GM19043 (cell line): ENCODE data around the gene BOLL.
"Not testable (repeated sequence)": the region's sequence is repeated elsewhere in the genome, so short reads cannot be mapped to it uniquely, and the experiment has no call there.

Experiments
- ATAC-seq: cut with Tn5 transposase; IDR thresholded peaks from one replicate; pipeline ENCODE4 v1.9.1; 2021; ENCODE audit warnings: low read depth; ENCODE audit not compliant: unreplicated experiment

Gene BOLL, protein sequence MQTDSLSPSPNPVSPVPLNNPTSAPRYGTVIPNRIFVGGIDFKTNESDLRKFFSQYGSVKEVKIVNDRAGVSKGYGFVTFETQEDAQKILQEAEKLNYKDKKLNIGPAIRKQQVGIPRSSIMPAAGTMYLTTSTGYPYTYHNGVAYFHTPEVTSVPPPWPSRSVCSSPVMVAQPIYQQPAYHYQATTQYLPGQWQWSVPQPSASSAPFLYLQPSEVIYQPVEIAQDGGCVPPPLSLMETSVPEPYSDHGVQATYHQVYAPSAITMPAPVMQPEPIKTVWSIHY

DNA sequence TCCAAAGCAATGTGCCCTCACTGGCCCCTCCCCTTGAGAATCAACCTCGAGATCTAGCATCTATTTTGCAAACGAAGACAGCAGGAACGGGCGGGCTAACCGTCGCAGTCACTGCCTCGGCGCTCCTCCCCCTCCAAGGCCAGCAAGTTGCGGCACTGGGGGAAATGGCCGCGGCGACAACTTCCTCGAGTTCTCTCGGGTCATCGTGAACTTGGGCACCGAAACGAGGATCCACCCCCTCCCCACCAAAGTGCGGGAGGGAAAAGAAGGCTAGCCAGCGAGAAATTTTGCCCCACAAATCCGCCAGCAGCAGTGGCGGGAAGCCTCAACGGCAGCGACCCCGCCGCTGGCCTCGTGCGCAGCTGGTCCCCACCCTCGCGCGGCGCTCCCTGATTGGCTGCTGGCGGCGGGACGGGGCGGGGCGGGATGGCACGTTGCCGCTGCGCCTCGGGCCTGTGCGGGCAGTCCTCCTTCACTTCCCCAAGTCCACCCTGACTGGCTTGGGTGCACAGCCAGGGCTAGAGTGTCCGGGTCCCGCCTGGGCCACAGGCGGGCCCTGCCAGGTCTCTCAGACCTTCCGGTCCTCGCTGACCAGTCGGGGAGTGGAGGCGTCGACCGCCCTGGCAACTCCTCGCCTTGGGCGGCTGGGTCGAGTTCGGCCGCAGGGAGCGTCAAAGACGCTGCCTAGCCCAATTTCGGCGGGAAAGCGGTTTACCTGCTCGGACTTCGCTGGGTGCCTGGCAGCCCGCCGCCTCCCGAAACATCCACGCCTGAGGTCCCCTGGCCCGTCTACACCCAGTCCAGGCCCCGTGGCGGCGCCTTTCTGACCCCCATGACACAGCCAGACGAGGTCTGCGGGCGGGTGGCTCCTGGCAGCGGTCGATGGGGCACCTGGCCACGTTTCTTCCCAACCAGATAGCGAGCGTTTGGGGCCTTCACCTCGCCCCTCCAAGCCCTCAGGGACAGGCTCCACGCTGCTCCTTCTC, at the start of gene BOLL:
BOLL (minus strand) TSS at position 364 of the 986 bp plus-strand sequence. CDS start 3,469 bp downstream, outside the sequence.
- no peak for ATAC-seq

DNA sequence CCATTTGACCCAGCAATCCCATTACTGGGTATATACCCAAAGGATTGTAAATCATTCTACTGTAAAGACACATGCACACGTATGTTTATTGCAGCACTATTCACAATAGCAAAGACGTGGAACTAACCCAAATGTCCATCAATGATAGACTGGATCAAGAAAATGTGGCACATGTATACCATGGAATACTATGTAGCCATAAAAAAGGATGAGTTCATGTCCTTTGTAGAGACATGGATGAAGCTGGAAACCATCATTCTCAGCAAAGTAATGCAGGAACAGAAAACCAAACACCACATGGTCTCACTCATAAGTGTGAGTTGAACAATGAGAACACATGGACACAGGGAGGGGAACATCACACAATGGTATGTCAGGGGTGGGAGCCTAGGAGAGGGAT, 49.7 kb upstream of the BOLL start:
- ATAC-seq: not testable (repeated sequence)

DNA sequence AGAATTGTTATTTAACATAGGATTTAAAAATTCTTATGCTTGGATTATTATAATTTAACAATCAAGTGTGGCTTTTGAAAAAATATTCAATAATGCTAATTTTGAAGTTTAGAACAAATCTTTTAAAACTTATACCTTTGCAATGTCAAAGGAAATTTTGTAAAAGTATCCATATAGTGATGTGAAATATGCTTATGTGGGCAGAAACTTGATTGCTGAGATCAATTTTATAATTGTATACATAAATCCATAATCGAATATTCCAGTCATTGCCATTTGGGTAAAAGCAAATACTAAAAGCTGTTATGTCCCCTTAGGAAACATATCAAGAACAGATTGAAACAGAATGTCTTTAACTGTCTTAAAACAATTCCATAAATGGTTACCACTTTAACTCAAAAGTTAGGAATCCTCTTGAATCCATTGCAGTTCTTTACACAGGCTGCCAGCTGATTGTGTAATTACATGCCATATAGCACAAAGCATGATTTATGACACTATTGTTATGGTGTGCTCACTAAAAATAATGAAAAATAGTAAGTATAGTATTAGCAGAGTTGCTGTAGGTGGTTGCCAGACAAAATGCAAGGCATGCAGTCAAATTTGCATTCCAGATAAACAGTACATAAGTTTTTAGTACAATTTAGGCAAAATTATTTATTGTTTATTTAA, 43.5 kb upstream of the BOLL start:
- no peak for ATAC-seq

DNA sequence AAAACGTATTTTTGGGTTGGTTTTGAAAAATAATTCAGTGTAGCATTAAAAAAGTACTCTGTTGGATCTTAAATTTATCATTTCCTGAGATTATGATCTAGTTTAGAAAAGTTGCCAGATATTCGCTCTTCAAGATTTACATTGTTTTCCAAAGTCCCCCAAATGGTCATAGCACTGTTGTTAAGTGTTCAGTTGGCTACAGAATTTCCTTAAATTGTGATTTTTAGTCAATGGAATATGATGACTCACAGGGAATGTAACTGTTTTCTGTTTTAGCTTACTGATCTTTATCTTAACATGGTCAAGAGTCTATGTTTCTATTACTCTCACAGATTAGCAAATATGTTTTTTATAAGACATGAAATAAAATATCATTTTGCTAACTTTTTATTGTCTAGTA, 42.5 kb upstream of the BOLL start:
- ATAC-seq: no peak

DNA sequence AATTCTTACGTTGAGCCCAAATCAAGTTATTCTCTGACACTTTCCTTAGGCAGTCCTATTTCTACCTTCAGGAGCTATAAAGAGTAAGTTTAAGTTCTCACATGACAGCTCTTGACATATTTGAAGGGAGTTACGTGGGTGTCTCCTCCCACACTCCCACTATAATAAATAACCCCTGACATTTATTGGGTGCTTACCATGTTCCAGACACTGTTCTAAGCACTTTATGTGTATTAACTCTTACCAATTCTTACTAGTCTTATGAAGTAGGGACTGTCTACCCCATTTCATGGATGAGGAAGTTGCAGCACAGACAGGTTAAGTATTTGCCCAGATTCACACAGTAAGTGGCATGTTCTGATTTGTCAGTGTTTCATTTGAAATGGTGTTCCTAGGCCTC, 37.2 kb upstream of the BOLL start:
- no peak for ATAC-seq

DNA sequence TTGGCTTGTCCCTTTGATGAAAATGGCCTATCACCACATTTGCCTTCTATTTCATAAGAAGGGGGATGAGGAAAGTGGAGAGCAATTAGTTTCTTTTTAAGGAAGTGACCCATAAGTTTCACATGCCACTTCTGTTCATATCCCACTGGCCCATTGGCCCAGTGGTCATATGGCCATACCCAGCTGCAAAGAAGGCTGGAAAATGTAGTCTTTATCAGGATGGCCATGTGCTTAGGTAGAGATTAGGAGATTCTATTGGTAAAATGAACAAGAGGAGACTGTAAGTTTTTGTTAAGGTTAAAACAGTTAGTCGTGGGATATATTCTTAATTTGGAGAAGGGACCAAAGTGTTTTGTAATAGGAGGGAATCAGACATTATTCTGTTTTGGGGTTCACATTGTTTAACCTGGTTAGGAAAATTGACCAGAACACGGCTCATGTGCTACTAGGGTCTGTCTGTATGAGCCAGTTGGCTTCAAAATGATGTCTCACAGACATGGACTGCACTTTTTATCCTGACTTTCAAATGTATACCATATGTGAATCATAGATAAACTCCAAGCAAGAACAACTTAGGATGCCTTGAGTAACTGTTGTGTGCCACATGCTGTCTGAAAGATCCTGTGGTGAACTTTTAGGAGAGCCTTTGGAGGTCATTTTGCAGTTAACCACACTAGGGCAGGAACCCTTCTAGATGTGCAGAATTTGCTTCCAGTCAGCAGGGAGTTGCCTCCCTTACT, 36.6 kb upstream of the BOLL start:
- ATAC-seq: no peak

DNA sequence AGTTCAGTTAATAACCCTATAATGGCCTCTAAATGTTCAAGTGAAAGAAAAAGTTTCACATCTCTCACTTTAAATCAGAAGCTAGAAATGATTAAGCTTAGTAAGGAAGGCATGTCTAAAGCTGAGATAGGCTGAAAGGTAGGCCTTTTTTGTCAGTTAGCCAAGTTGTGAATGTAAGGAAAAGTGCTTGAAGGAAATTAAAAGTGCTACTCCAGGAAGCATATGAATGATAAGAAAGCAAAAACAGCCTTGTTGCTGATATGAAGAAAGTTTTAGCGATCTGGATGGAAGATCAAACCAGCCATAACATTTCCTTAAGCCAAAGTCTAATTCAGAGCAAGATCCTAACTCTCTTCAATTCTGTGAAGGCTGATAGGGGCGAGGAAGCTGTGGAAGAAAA, 29.4 kb upstream of the BOLL start:
- no peak for ATAC-seq

DNA sequence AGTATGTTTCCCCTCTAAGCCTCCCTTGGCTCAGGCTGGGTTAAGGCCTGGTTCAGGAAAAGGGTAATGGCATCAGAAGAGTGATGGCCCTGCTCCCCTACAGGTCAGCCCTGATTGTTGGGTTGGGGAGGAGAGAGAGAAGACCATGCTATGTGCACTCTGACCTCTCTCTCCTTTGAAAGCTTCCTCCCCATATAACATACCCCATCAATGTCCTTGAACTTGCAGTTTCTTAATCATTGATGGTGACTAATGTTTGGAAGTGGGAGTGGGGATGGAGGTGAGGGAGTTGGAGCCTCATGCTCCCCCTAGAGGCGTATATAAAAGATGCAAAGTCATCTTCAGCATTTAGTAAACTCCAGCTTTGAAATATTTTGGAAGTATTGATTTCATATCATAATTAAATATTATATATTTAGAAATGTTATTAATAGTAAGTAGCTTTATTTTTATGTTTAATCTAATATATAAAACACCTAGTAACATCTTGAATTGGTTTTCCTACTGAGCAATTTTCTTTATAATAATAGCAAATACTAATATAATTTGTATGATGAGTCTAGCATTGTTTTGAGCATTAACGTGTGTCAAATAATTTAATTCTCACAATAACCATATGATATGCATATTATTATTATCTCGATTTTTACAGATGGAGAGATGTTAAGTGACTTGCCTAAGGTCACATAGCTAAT, 28.1 kb upstream of the BOLL start:
- no peak for ATAC-seq

DNA sequence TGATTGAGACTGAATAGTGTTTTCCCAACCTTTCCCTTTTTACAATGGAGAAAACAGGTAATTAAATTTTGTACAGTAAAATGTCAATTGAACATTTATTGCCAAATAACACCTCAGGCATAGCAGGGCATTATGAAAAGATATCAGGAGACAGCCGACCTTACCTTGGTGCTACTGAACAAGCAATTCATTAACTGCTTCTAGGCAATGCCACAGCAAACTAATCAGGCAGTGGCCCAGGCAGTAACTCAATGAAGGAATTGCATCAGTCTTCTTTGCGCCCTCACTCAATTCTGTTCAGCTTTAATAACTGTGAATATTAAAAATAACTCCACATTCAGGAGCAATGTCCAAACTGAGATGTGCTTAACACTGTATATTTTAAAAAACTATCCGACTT, 25.4 kb upstream of the BOLL start:
- no peak for ATAC-seq

DNA sequence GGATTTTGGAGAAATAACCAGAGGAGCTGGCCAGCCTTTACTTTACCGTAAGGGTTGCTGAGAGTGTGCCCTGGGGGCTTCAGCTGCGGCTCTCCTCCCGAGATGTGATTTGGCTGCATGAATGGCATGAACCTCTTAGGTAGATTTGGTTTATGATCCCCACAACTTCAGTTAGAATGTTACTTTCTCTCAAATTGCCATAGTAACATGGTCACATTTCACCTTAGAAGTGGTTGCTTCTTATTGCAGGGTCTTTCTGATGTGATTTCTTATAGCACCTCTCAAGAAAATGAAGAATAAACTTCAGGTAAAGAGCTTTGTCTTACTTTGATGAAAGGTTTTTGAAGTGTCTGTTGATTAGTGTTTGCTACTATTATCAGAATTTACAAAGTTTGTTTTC, 24.9 kb upstream of the BOLL start:
- no peak for ATAC-seq

DNA sequence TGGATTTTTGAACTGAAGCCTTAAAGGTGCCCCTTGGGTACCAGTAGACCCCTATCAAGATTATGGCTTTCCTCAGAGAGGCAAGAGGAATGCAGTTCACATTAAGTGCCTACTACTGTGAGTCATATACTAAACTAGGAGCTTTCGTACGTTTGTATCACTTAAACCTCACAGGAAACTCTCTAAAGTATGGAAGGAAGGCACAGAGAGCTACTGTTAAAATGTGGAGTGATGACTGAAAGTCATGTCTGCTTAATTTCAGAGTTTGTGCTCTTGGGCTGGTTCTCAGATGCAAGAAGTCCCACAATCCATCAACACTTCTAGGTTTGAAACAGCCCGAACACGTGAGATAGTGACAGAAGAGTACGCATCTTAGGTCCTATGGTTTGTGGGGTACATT, 23.9 kb upstream of the BOLL start:
- no peak for ATAC-seq

DNA sequence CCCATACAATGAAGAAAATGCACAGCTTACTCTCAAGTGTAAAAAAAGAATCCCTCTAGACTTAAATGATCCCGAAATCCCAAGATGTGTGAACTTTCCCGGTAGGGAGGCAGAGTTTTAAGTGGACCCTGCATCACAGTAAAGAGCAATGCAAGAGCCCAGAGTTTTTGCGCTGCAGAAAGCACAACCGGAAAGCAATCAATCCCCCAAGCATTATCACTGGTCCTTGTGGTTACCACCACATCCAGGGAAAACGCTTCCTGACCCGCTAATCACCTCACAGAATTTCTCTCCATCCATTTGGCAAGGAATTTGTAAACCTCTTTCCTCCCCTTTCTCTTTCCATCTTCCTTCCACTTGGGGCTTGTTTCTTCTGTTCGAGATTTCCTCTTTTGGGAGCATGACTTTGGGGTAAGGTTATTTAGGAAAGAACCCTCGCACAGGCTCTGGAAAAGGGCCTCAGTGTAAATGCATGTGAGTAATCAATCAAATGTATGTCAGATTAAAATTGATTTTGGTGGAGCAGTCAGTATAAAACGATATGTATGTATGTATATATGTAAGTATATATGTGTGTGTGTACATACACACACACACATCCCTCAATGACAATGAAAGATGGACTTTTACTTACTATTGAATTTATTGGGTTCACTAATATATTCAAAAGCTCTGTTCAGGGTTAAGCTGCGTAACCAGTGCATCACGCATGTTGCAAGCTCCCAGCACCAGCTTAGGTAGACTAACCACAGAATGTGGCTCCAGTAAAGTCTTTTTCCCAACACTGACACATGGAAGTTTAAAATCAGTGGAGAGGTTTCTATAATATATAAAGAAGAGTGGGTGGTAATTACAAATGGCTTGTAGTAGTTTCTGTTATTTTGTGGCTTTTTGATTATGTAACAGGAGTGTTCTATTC, 20.9 kb upstream of the BOLL start:
- no peak for ATAC-seq

DNA sequence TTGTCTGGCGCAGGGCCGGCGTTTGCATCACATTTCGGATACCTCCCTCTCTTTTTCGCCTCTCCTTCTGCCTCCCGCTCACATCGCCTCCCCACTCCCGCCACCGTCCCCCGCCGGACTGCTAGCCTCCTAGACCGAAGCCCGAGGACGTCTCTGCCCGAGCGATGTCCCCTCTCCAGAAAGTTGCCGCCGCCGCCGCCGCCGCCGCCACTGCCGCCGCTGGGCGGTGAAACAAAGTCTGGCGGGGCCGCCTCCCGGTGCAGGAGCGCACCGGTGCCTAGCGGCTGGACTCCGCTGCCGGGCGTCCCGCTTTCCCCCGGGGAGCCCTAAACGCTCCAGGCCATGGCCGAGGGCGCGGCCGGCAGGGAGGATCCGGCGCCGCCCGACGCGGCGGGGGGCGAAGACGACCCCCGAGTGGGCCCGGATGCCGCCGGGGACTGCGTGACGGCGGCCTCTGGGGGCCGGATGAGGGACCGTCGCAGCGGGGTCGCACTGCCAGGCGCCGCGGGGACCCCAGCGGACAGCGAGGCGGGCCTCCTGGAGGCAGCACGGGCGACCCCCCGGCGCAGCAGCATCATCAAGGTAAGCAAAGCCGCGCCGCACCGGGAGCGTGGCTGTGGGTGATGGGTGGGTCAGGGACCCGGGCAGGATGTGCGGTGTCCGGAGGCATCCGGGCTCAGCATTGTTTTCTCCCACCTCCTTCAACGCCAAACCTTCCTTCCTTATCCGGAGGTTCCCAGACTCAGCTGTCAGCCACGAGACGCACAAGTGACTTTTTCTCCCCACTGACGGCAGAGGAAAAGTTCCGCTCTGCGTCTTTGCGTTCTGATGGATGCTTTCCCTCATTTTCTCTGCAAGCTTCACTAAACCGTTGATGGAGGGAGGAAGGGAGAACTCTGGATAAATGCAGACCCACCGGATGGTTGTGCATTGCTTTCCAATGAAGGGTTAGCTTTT, 19.9 kb upstream of the BOLL start:
- ATAC-seq: peak; percentile 21

DNA sequence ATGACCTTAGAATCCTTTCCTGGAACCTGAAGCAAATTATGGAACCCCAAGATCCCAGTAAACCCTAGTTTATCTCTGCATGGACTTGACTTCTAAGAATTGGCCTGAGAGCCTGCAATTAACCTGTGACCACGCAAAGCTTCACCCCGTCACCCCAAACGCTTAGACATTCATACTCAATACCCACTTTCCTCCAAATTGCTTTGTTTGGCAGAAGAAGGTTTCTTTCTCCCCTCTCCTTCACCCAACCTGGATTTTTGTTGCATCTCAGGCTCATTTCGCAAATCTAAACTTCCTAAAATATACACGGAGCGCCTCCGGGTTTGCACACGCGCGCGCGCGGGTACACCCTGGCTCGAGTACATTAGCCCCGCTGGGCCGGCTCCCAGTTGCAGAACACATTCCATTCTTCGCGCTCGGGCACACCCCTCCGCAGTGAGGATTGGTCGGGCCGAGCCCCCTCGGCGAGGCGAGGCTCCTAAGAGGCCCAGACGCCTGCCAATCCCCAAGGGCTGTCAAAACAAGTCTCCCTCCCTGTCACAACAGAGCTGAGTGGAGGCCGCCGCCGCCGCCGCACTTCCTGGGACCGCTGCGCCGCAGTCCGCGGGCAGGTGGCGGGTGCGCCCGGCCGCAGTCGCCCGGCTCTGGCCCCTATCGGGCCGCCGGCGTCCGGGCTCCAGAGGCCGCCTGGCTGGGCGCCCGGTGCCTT, 19.1 kb upstream of the BOLL start, which contains the start of gene PLCL1:
PLCL1 (plus strand) TSS at position 545 of the 709 bp plus-strand sequence.
- ATAC-seq: peak; percentile 99

DNA sequence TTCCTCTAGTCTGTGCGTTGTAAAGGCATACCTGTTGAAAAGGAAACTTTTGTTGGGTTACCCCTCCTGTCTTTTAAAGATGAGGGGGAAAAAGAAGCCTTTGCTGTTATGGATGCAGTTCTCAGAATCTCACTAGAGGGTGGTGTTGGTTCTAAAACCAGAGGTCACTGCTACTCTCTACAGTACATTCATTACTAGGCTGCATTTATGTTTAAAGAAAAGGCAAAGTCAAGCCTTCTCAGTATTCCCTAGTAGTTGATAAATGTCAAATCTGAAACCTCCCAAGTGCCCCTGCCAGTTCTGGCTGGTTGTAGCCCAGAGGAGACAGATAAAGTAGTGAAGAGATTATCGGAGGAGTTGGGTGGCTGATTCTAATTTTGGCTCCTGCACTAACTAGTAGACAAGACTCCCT, 17.9 kb upstream of the BOLL start:
- ATAC-seq: no peak

DNA sequence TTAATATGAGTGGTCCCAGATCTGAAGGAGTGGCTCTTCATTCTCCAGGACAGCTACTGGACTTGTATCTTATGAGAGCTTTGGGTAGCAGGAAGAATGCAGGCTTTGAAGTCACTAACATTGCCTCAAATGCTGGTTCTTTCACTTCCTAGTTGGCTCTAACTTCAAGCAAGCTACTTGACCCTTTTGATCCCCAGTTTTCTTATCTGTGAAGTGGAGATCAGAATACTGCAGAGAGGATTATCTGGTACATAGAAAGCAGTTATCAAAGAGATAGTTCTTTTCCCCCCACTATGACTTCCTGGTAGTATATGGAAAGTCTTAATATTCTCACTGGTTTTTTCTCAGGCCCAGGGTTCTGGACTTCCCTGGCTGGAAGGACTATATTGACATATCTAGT, 15.9 kb upstream of the BOLL start:
- ATAC-seq: no peak

DNA sequence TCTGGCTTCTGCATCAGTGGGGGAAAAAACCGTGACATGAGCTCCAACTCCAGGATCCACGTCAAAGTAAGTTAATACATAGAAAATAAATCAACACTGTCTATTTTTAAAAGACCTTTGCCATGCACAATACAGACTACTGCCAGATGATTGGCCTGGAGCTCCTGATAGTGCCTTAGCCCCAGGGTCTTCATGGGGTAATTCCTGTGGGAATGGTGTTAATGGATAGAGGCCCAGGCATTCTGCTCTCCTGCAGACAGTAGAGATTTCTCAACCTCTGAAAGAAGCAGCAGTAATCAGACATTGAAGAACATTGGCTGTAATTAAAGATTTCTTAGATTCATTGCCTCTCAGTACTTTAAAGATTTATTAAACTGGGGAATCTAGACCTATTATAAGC, 15.0 kb upstream of the BOLL start:
- no peak for ATAC-seq
